ENCODE measurements around the gene MUS81.

Gene MUS81

DNA sequence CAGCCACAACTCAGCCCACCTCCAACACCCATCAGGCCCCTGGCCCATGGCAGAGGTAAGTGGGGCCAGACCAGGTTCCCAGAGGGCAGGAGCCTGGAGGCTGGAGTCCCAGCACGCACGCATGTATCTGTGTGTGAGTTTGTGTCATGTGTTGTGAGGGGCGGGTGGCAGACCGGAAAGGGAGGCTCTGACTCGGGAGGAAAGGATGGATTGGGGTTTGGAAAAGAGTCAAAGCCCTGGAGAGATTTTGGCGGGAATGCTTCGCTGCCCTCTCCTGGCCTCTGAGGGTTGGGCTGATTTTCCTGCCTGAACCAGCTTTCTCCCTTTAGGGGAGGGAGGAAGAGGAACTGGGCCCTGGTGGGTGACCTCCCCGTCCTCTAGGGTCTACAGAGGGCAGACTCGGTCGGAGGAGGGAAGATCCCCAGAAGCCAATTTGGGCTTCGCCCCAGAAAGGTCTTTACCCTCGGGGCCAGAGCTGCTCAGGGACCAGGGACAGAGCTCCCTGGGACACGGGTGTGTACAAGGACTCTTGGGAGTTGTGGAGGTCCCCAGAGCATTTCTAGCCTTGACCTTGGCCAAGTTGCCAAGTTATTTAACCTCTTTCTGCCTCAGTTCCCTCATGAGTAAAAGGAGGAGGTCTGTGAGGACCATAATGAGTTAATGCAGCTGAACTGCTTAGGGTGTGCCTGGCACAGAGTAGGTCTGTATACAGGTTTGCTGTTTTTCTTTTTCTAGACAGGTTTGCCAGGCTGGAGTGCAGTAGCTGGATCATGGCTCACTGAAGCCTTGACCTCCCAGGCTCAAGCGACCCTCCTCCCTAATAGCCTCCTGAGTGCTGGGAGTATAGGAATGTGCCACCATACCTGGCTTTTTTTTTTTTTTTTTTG lies 51.7 kb downstream of the MUS81 start:
- H3K4me3 ChIP-seq (ENCODE audit: control insufficient read depth, low read depth, low read length) = no peak overlapping the region; the same call in 1 of the 2 replicates
- TF ChIP-seq, protein P1, sequence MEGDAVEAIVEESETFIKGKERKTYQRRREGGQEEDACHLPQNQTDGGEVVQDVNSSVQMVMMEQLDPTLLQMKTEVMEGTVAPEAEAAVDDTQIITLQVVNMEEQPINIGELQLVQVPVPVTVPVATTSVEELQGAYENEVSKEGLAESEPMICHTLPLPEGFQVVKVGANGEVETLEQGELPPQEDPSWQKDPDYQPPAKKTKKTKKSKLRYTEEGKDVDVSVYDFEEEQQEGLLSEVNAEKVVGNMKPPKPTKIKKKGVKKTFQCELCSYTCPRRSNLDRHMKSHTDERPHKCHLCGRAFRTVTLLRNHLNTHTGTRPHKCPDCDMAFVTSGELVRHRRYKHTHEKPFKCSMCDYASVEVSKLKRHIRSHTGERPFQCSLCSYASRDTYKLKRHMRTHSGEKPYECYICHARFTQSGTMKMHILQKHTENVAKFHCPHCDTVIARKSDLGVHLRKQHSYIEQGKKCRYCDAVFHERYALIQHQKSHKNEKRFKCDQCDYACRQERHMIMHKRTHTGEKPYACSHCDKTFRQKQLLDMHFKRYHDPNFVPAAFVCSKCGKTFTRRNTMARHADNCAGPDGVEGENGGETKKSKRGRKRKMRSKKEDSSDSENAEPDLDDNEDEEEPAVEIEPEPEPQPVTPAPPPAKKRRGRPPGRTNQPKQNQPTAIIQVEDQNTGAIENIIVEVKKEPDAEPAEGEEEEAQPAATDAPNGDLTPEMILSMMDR (IDR thresholded peaks at IDR 0.05; ENCODE audit: control insufficient read depth, insufficient read depth, low read depth, low read length, missing control alignments) = peak; percentile 45
- DNase-seq (ENCODE audit: low read depth) = no peak

DNA sequence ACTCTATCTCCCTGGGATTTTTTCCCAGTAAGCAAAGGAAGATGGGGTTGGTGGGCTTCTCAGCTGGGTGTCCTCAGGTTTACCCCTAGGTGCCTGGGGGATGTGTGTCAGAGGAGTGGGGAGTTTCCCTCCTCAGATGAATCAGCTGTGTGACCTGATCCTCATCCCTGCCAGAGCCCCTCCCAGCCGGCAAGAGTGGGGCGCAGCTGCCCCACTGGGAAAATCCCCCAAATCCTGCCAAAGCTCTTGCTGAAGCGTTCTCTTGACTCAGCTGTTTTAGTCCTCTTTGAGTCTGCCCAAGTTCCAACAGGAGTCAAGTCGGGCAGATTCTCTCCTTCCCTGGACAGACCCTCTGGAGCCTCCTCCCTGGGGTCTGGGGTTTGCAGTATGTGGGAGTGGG lies 52.6 kb downstream of the MUS81 start:
- H3K4me3 ChIP-seq (ENCODE audit: control insufficient read depth, low read depth, low read length) = no peak overlapping the region
- no peak for DNase-seq (ENCODE audit: low read depth)
- TF ChIP-seq, protein P1 (IDR thresholded peaks at IDR 0.05; ENCODE audit: control insufficient read depth, insufficient read depth, low read depth, low read length, missing control alignments) = no peak

DNA sequence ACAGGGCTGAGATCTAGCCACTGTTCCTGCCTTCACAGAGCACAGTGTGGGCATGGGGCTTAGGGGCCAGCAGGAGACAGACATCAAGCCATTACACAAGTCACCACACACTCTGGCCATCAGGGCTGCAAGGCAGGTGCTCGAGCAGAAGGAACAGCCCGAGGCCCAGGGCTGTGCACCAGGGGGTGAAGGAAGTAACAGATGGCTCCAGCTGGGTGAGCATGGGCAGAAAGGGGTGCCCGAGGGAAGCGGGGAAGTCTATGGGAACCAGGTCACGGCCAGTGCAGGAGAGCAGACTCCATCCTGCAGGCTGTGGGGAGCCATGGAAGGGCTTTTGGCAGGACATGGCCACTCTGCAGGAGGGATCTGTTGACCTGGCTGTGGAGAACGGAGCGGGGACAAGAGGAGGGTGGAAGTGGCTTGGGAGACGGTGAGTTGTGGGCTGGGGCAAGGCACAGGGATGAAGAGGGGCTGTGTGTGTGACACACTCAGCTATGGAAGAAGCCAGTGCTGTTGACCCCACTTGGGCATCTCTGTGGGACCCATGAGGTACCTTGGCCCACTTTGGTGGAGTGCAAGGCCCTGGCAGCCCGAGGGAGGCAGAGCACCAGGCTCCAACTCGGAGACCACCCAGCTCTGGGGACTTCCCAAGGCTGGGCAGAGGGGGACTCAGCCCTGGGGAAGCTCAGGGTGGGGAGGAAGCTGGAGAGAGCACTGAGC lies 55.0 kb downstream of the MUS81 start:
- no peak overlapping the region for H3K4me3 ChIP-seq (ENCODE audit: control insufficient read depth, low read depth, low read length)
- TF ChIP-seq, protein P1 (IDR thresholded peaks at IDR 0.05; ENCODE audit: control insufficient read depth, insufficient read depth, low read depth, low read length, missing control alignments) = no peak
- DNase-seq (ENCODE audit: low read depth) = no peak

DNA sequence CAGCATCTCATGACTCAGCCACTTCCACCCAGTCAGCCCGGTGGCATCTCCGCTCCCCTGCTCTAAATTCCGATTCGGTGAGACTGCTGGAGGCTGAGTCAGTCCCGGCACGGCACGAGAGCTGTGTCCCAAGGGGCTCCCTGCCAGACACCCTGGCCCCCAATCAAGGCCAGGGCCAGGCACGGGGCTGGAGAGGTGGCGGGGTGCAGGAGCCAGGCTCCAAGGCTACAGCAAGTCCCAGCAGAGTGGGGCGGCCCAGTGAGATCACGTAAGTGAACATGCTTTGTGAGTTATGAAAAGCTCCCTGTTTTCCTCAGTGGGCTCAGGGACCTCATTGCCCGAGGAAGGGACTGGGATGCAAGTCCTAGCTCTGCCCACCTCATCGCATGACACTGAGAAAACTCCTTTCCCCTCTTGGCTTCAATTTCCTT lies 55.6 kb downstream of the MUS81 start:
- DNase-seq (ENCODE audit: low read depth) = peak; percentile 90
- H3K4me3 ChIP-seq (ENCODE audit: control insufficient read depth, low read depth, low read length) = peak overlapping the region; percentile 13
- TF ChIP-seq, protein P1 (IDR thresholded peaks at IDR 0.05; ENCODE audit: control insufficient read depth, insufficient read depth, low read depth, low read length, missing control alignments) = no peak
